HCT116 (cell line): ENCODE measurements around the gene FGFBP1. TPM values are rescaled to one million over a fixed set of nuclear protein-coding genes. Genes with fewer than 3 reads are reported as not detected.

Source experiments
- ATAC-seq: fragments of 200-7000 bp; cut with Tn5 transposase; 2 replicates; pipeline ENCODE4 v1.9.1; 2020; ENCODE audit warnings: mild to moderate bottlenecking, moderate library complexity
- BruUV-seq: library from RNA; stranded (reverse); fragments of 400-500 nt; replicated peaks from 2 replicates; lab custom pipeline; 2021; lab: Mats Ljungman, UMichigan
- CTCF ChIA-PET: fragments of 300-600 bp; sonication (Branson Sonifier 250); formaldehyde crosslinking; loops from one replicate; lab custom pipeline; 2021; ENCODE audit warnings: antibody characterized with exemption; lab: Charles Lee
- POLR2A ChIA-PET: fragments of 300-600, 350-600 bp; sonication (Branson Sonifier 250); formaldehyde crosslinking; loops from one replicate; lab custom pipeline; 2021; ENCODE audit warnings: antibody characterized with exemption; lab: Charles Lee
- RAD21 ChIA-PET, 2 experiments: fragments of 300-600 bp; sonication (Branson Sonifier 250); formaldehyde crosslinking; loops; one replicate each; lab custom pipeline; 2023; ENCODE audit warnings: low total read pairs in 2 of 2; ENCODE audit not compliant: uncharacterized antibody in 2 of 2, unreplicated experiment in 2 of 2, low non-redundant PET in 1 of 2; lab: Charles Lee
- DNase-seq: peaks from one replicate; pipeline ENCODE4 v3.0.0-alpha.2; 2010; ENCODE audit warnings: low read depth, low spot score
- H2AFZ ChIP-seq: fragments of 200-600 bp; shearing (Covaris generic), sonication (generic); 2 replicates; pipeline ENCODE4 v1.6.1; 2017; ENCODE audit warnings: low read depth, mixed run types, mixed read lengths, antibody characterized with exemption, low read length; ENCODE audit not compliant: poor library complexity, severe bottlenecking
- H3K27ac ChIP-seq: 2 replicates; pipeline ENCODE4 v1.5.1; 2012; ENCODE audit warnings: low read depth, low read length
- H3K27me3 ChIP-seq: fragments of 200-600 bp; sonication (generic); 2 replicates; pipeline ENCODE4 v1.6.1; 2016; ENCODE audit warnings: mixed run types, low read length, mixed read lengths; ENCODE audit not compliant: insufficient read depth
- H3K36me3 ChIP-seq, 2 experiments: fragments of 200-500 bp in 1 of 2; fragments of 200-600 bp in 1 of 2; sonication (Bioruptor generic) in 1 of 2; sonication (generic) in 1 of 2; 2 replicates each; pipeline versions ENCODE4 v1.5.1 to v1.6.1; 2014 to 2016; ENCODE audit warnings: low read length in 2 of 2, inconsistent platforms in 1 of 2, mixed read lengths in 1 of 2, mixed run types in 1 of 2; ENCODE audit not compliant: insufficient read depth in 2 of 2, control insufficient read depth in 1 of 2
- H3K4me1 ChIP-seq, 2 experiments: fragments of 200-600 bp in 1 of 2; sonication (generic) in 1 of 2; 2 replicates each; pipeline versions ENCODE4 v1.5.1 to v1.6.1; 2012 to 2017; ENCODE audit warnings: low read length in 2 of 2, inconsistent platforms in 1 of 2, mild to moderate bottlenecking in 1 of 2, mixed read lengths in 1 of 2, mixed run types in 1 of 2, moderate library complexity in 1 of 2; ENCODE audit not compliant: insufficient read depth in 2 of 2, control insufficient read depth in 1 of 2
- H3K4me2 ChIP-seq: fragments of 200-600 bp; sonication (generic); 2 replicates; pipeline ENCODE4 v1.6.1; 2017; ENCODE audit warnings: mixed run types, low read length, mixed read lengths
- H3K4me3 ChIP-seq, 2 experiments: fragments of 200-600 bp in 1 of 2; sonication (generic) in 1 of 2; replicated peaks in 1 of 2; 2 replicates each; pipeline ENCODE4 v1.5.1; 2011 to 2016; ENCODE audit warnings: low read length in 2 of 2, control low read depth in 1 of 2, low read depth in 1 of 2, mild to moderate bottlenecking in 1 of 2, mixed read lengths in 1 of 2, mixed run types in 1 of 2
- H3K79me2 ChIP-seq: fragments of 200-600 bp; sonication (generic); 2 replicates; pipeline ENCODE4 v1.6.1; 2017; ENCODE audit warnings: mild to moderate bottlenecking, mixed run types, low read length, moderate library complexity, mixed read lengths; ENCODE audit not compliant: insufficient read depth
- H3K9ac ChIP-seq: fragments of 200-600 bp; sonication (generic); 2 replicates; pipeline ENCODE4 v1.6.1; 2016; ENCODE audit warnings: low read length, mixed read lengths
- H3K9me2 ChIP-seq: fragments of 200-600 bp; sonication (generic), shearing (Covaris generic); 2 replicates; pipeline ENCODE4 v1.6.1; 2017; ENCODE audit warnings: mixed run types, mild to moderate bottlenecking, moderate library complexity; ENCODE audit not compliant: insufficient read depth
- H3K9me3 ChIP-seq, 2 experiments: fragments of 200-500 bp in 1 of 2; fragments of 200-600 bp in 1 of 2; sonication (Bioruptor generic) in 1 of 2; sonication (generic) in 1 of 2; 2 replicates each; pipeline ENCODE4 v1.6.1; 2014 to 2017; ENCODE audit warnings: low read length in 2 of 2, mixed read lengths in 2 of 2, inconsistent platforms in 1 of 2, low read depth in 1 of 2, mild to moderate bottlenecking in 1 of 2, mixed run types in 1 of 2, moderate library complexity in 1 of 2; ENCODE audit not compliant: control insufficient read depth in 1 of 2, insufficient read depth in 1 of 2
- H4K20me1 ChIP-seq: fragments of 200-600 bp; sonication (generic), shearing (Covaris generic); 2 replicates; pipeline ENCODE4 v1.6.1; 2017; ENCODE audit warnings: mixed run types, mild to moderate bottlenecking, moderate library complexity; ENCODE audit not compliant: insufficient read depth
- CBX3 ChIP-seq: IDR thresholded peaks from 2 replicates; pipeline ENCODE4 v1.6.1; 2012; ENCODE audit warnings: low read depth
- CEBPB ChIP-seq: IDR thresholded peaks from 2 replicates; pipeline ENCODE4 v1.6.1; 2012; ENCODE audit warnings: low read depth
- FOSL1 ChIP-seq: IDR thresholded peaks from 2 replicates; pipeline ENCODE4 v1.6.1; 2012; ENCODE audit warnings: low read depth
- JUND ChIP-seq: IDR thresholded peaks from 2 replicates; pipeline ENCODE4 v1.6.1; 2012
- POLR2AphosphoS5 ChIP-seq: IDR thresholded peaks from 2 replicates; pipeline ENCODE4 v1.6.1; 2011; ENCODE audit warnings: mild to moderate bottlenecking, low read depth, low read length, moderate library complexity
- SP1 ChIP-seq: IDR thresholded peaks from 2 replicates; pipeline ENCODE4 v1.6.1; 2012; ENCODE audit warnings: low read depth
- SRF ChIP-seq: IDR thresholded peaks from 2 replicates; pipeline ENCODE4 v1.6.1; 2012; ENCODE audit warnings: low read depth
- TCF7L2 ChIP-seq: IDR thresholded peaks from 2 replicates; pipeline ENCODE4 v1.7.0; 2011; ENCODE audit warnings: borderline replicate concordance, inconsistent platforms; ENCODE audit not compliant: insufficient read depth, insufficient read length; ENCODE audit errors: extremely low read depth
- intact Hi-C: fragments of 100-400 bp; cut with micrococcal nuclease; formaldehyde crosslinking; loops from 2 replicates; pipeline ENCODE4 v1.10.0; 2022
- total RNA-seq: library from RNA; stranded (reverse); gene quantifications from one replicate; pipeline ENCODE4 v1.2.1, GENCODE V29; 2021; ENCODE audit not compliant: unreplicated experiment
- TF ChIP-seq, protein P1 (sequence below), 3 experiments: fragments of 200-600 bp in 1 of 3; sonication (generic) in 1 of 3; IDR thresholded peaks in 2 of 3; conservative IDR thresholded peaks in 1 of 3; 2 replicates each; pipeline ENCODE4 v1.5.1; 2012 to 2017; ENCODE audit warnings: low read depth in 2 of 3, low read length in 2 of 3, antibody characterized with exemption in 1 of 3, borderline replicate concordance in 1 of 3, control low read depth in 1 of 3, mild to moderate bottlenecking in 1 of 3, mixed read lengths in 1 of 3, mixed run types in 1 of 3, moderate library complexity in 1 of 3; ENCODE audit not compliant: insufficient read depth in 1 of 3
- TF ChIP-seq, protein P2 (sequence below): IDR thresholded peaks from 2 replicates; pipeline ENCODE4 v1.6.1; 2011; ENCODE audit warnings: mild to moderate bottlenecking, low read length, moderate library complexity; ENCODE audit not compliant: insufficient replicate concordance; ENCODE audit errors: extremely low read depth

Gene FGFBP1
- total RNA-seq, 1 experiment from 2014 or later = 8.7 TPM

DNA sequence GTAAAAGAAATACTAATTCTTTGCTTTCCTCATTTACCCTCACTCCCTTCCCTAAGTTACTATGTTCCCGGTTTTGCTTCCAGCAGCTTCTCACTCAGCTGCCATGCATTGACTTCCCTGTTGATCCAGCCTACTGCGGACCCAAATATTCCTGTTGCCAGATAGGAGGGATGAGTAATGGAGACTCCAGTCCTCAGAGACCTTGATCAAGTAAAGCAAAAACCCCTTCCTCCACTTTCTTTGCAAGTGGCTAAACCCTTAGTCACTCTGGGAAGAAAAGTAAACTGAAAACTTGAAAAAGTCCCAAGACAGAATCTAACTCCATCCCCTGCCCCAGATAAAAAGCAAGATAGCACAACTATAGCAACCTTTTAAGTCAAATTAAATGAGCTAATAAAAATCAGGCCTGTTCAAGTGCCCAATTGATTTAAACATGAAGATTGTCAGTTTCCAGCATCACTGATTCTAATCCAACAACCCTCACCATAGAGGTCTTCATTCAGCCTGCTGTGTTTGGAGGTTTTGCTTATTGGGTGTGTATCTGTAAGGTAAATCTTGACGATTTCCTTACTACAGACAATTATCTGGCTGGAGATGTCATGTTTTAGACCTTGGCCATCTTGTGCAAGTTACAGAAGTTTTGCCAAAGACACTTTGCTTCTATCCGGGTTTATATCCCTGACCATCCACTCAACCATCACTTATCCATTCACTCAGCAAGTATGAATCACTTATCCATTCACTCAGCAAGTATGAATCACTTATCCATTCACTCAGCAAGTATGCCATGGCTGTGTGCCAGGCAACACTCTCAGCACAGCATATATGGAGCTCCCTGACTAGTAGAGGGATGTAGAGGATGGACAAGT lies 17.6 kb downstream of the FGFBP1 start:
- no peaks in the 10 kb centered on the region for H3K79me2 ChIP-seq
- no peaks in the 10 kb centered on the region for H3K9me3 ChIP-seq
- peak overlapping the region; percentile 55 for H3K4me2 ChIP-seq
- ATAC-seq (peak; percentile 95), DNase-seq (peak; percentile 89)
- no peaks in the 10 kb centered on the region for H4K20me1 ChIP-seq
- no peaks in the 10 kb centered on the region for H3K36me3 ChIP-seq
- H3K9me2 ChIP-seq = no peaks in the 10 kb centered on the region
- no TSS peak for BruUV-seq
- peak overlapping the region; percentile 2; the same call in 1 of the 2 replicates for H3K9ac ChIP-seq
- ChIA-PET CTCF (interaction anchor here (1.1 to 3.3 kb wide), 3 partner anchors 35 to 115 kb away, joined by 3 to 10 read pairs (median 5); no protein-coding TSS in a partner anchor), RAD21 (interaction anchor here in 1 of 2 experiments (0.6 kb wide), 1 partner anchor 23 kb away, joined by 3 read pairs; no protein-coding TSS in a partner anchor), POLR2A (interaction anchor here (0.7 to 2.1 kb wide), 2 partner anchors 14 to 28 kb away, joined by 3 to 10 read pairs; no protein-coding TSS in a partner anchor)
- peak overlapping the region; percentile 60 for H2AFZ ChIP-seq
- H3K4me3 ChIP-seq = peak overlapping the region in 1 of 2 experiments; percentile 3; a peak in 1 of 4 replicates
- H3K27ac ChIP-seq = peak overlapping the region; percentile 51; the same call in 1 of the 2 replicates
- intact Hi-C loops = no loop called here
- TF ChIP-seq, protein P1, sequence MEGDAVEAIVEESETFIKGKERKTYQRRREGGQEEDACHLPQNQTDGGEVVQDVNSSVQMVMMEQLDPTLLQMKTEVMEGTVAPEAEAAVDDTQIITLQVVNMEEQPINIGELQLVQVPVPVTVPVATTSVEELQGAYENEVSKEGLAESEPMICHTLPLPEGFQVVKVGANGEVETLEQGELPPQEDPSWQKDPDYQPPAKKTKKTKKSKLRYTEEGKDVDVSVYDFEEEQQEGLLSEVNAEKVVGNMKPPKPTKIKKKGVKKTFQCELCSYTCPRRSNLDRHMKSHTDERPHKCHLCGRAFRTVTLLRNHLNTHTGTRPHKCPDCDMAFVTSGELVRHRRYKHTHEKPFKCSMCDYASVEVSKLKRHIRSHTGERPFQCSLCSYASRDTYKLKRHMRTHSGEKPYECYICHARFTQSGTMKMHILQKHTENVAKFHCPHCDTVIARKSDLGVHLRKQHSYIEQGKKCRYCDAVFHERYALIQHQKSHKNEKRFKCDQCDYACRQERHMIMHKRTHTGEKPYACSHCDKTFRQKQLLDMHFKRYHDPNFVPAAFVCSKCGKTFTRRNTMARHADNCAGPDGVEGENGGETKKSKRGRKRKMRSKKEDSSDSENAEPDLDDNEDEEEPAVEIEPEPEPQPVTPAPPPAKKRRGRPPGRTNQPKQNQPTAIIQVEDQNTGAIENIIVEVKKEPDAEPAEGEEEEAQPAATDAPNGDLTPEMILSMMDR (IDR thresholded peaks at IDR 0.05 in 2 of 3, conservative IDR thresholded peaks at IDR 0.05 in 1 of 3; ENCODE audit: borderline replicate concordance in 1 of 3, insufficient read depth in 1 of 3, low read depth in 2 of 3, low read length in 2 of 3) = no peak
- TF ChIP-seq CEBPB (peak; percentile 1; the same call in 1 of the 2 replicates), FOSL1 (peak; percentile 98), TCF7L2 (no peak), SP1 (peak; percentile 92), SRF (peak; percentile 91), POLR2AphosphoS5 (peak; percentile 77), CBX3 (peak; percentile 93), JUND (peak; percentile 99)
- TF ChIP-seq, protein P2, sequence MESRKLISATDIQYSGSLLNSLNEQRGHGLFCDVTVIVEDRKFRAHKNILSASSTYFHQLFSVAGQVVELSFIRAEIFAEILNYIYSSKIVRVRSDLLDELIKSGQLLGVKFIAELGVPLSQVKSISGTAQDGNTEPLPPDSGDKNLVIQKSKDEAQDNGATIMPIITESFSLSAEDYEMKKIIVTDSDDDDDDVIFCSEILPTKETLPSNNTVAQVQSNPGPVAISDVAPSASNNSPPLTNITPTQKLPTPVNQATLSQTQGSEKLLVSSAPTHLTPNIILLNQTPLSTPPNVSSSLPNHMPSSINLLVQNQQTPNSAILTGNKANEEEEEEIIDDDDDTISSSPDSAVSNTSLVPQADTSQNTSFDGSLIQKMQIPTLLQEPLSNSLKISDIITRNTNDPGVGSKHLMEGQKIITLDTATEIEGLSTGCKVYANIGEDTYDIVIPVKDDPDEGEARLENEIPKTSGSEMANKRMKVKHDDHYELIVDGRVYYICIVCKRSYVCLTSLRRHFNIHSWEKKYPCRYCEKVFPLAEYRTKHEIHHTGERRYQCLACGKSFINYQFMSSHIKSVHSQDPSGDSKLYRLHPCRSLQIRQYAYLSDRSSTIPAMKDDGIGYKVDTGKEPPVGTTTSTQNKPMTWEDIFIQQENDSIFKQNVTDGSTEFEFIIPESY = no peak
- H3K4me1 ChIP-seq = peaks cover 12 to 37% of the 10 kb centered on the region in 2 experiments
- no peaks in the 10 kb centered on the region for H3K27me3 ChIP-seq
